Testis (tissue), 2 donors: ENCODE measurements around the gene EPB41L2.

Experiments
- CTCF ChIP-seq, 3 experiments: fragments of 450-650 bp in 2 of 3; fragments of 200-600 bp in 1 of 3; sonication (generic) in 1 of 3; IDR thresholded peaks; one replicate each; pipeline ENCODE4 v1.5.1; 2016 to 2019; ENCODE audit warnings: antibody characterized with exemption in 3 of 3, mild to moderate bottlenecking in 2 of 3, moderate library complexity in 1 of 3
- POLR2A ChIP-seq: fragments of 450-650 bp; IDR thresholded peaks from one replicate; pipeline ENCODE4 v1.6.1; 2017; ENCODE audit warnings: antibody characterized with exemption, mild to moderate bottlenecking, moderate library complexity

GRCh38 chr6:131067521-131067920 lies 4.5 kb upstream of the EPB41L2 start:
- no peak for TF ChIP-seq POLR2A
- TF ChIP-seq CTCF (IDR thresholded peaks at IDR 0.05), result no peak
